ENCODE results near the gene CCDC110.
A peak's percentile ranks its signal among the peaks of the same experiment; 100 is the strongest.

CCDC110 gene

GRCh38 chr4:185506422-185506821 lies 34.9 kb upstream of the CCDC110 start:
- Mint-ChIP-seq H3K9me3 (no peaks in the 10 kb centered on the region), H3K27me3 (ENCODE audit: low read depth) (no peaks in the 10 kb centered on the region), H3K4me3 (no peak overlapping the region), H3K27ac (peak overlapping the region in 1 of 3 experiments; percentile 9), H3K36me3 (ENCODE audit: low read depth) (no peaks in the 10 kb centered on the region), H3K4me1 (peaks cover 34% of the 10 kb centered on the region)
- TF ChIP-seq CTCF (IDR thresholded peaks at IDR 0.05; ENCODE audit: unreplicated experiment in 3 of 3) = no peak

- peak in 1 of 3 experiments; percentile 18 for TF ChIP-seq CTCF (IDR thresholded peaks at IDR 0.05; ENCODE audit: unreplicated experiment in 3 of 3)
- H3K4me1 Mint-ChIP-seq = peaks cover 26% of the 10 kb centered on the region
- peak overlapping the region; percentile 58 to 63 (median 62) for H3K27ac Mint-ChIP-seq
- no peaks in the 10 kb centered on the region for H3K27me3 Mint-ChIP-seq (ENCODE audit: low read depth)
- peak overlapping the region; percentile 65 to 80 (median 80) for H3K4me3 Mint-ChIP-seq
- peaks cover 7% of the 10 kb centered on the region for H3K36me3 Mint-ChIP-seq (ENCODE audit: low read depth)
- H3K9me3 Mint-ChIP-seq = peaks cover 9% of the 10 kb centered on the region
Observed at GRCh38 chr4:185504098-185505047, 32.8 kb upstream of the CCDC110 start.

DNA sequence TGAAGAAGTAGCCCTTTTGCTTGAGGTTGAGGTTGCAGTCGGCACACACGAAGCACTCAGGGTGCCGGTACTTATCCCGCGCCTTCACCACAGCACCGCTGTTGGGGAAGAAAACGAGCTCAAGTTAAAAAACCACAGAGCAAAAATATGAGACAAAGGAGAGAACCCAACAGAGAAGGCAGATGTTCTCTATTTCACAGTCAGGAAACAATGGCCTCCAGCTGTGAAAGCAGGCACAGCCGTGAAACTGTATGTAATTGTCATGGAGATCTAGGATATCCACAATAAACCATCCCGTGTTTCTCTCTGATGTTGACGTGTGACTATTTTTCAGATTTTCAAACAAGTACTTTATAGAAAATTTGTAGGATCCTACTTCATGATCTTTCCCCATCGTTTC lies 30.9 kb upstream of the CCDC110 start:
- Mint-ChIP-seq H3K27ac (no peak overlapping the region), H3K27me3 (ENCODE audit: low read depth) (no peaks in the 10 kb centered on the region)

GRCh38 chr4:185500576-185500975 lies 29.0 kb upstream of the CCDC110 start:
- H3K27ac Mint-ChIP-seq = no peak overlapping the region
- peaks cover 14% of the 10 kb centered on the region for H3K4me1 Mint-ChIP-seq
- no peaks in the 10 kb centered on the region for H3K27me3 Mint-ChIP-seq (ENCODE audit: low read depth)
- no peak for TF ChIP-seq CTCF (IDR thresholded peaks at IDR 0.05; ENCODE audit: unreplicated experiment in 3 of 3)
- H3K9me3 Mint-ChIP-seq = peaks cover 9% of the 10 kb centered on the region
- peaks cover 7% of the 10 kb centered on the region for H3K36me3 Mint-ChIP-seq (ENCODE audit: low read depth)
- H3K4me3 Mint-ChIP-seq = no peak overlapping the region

More for the DNA sequence above, 30.9 kb upstream of the CCDC110 start:
- Mint-ChIP-seq H3K36me3 (ENCODE audit: low read depth) (peaks cover 7% of the 10 kb centered on the region), H3K4me3 (no peak overlapping the region), H3K9me3 (peaks cover 9% of the 10 kb centered on the region), H3K4me1 (peaks cover 14% of the 10 kb centered on the region)
- no peak for TF ChIP-seq CTCF (IDR thresholded peaks at IDR 0.05; ENCODE audit: unreplicated experiment in 3 of 3)

DNA sequence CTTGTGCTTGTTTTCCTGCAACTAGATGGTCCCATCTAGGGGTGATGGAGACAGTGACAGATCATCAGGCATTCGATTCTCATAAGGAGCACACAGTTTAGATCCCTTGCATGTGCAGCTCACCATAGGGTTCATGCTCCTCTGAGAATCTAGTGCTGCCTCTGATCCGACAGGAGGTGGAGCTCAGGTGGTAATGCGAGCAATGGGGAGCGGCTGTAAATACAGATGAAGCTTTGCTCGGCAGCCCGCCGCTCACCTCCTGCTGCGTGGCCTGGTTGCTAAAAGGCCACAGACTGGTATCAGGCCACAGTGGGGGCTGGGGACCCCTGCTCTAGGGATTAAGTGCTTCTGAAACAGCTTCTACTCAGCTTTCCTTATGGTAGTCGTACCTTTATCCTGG lies 28.5 kb upstream of the CCDC110 start:
- Mint-ChIP-seq H3K4me3 (no peak overlapping the region), H3K27ac (no peak overlapping the region), H3K4me1 (peaks cover 12% of the 10 kb centered on the region), H3K27me3 (ENCODE audit: low read depth) (no peaks in the 10 kb centered on the region), H3K9me3 (peaks cover 9% of the 10 kb centered on the region), H3K36me3 (ENCODE audit: low read depth) (peaks cover 7% of the 10 kb centered on the region)
- TF ChIP-seq CTCF (IDR thresholded peaks at IDR 0.05; ENCODE audit: unreplicated experiment in 3 of 3) = no peak
